ENCODE data around the gene FGF23. TPM values are rescaled to one million over a fixed set of nuclear protein-coding genes. Genes with fewer than 3 reads are reported as not detected.
A peak's percentile ranks its signal among the peaks of the same experiment; 100 is the strongest.

FGF23 gene
- polyA plus RNA-seq, 1 donor (not counting 4 experiments of a cell fraction or from before 2014, with no cell fraction given) = not detected

DNA sequence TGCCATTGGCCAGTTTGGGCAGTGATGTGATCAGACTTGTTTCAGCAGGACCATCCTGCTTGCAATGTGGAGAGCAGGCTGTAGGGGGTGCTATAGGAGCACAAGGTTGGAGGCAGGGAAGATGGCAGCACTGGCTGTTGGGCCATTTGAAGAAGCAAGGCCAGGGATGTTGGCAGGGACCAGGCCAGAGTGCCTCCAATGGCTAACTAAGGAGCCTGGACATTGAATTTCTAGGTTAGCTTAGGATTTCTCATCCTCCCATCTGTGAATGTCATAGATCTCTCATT lies 23.5 kb downstream of the FGF23 start:
- Histone ChIP-seq H3K27me3 (ENCODE audit: control insufficient read depth, extremely low read depth, insufficient read depth, low read length) (no peaks in the 10 kb centered on the region), H2AFZ (ENCODE audit: control insufficient read depth, low read length) (no peak overlapping the region), H3K79me2 (ENCODE audit: control insufficient read depth, insufficient read depth, low read length) (no peaks in the 10 kb centered on the region), H3K27ac (ENCODE audit: control insufficient read depth, insufficient read depth, low read length) (no peak overlapping the region), H3K9me1 (ENCODE audit: control insufficient read depth, extremely low read depth, insufficient read depth, low read length) (no peaks in the 10 kb centered on the region), H3K4me1 (ENCODE audit: control insufficient read depth, extremely low read depth, insufficient read depth, low read length) (no peaks in the 10 kb centered on the region), H3K36me3 (ENCODE audit: control insufficient read depth in 2 of 2, extremely low read depth in 1 of 2, insufficient read depth in 2 of 2, low read length in 2 of 2) (peaks cover 8% of the 10 kb centered on the region in 2 experiments), H4K20me1 (ENCODE audit: control insufficient read depth, extremely low read depth, insufficient read depth, low read length) (no peaks in the 10 kb centered on the region), H3K9me3 (ENCODE audit: control insufficient read depth, low read depth, low read length) (no peaks in the 10 kb centered on the region), H3K4me2 (ENCODE audit: control insufficient read depth, extremely low read depth, insufficient read depth, low read depth, low read length) (no peak overlapping the region), H3K4me3 (ENCODE audit: control insufficient read depth in 2 of 3, extremely low read depth in 1 of 3, insufficient read depth in 2 of 3, low read depth in 1 of 3, low read length in 3 of 3) (no peak overlapping the region), H3K9ac (ENCODE audit: control insufficient read depth, extremely low read depth, insufficient read depth, low read length) (no peak overlapping the region)
- no peak for FAIRE-seq
- TF ChIP-seq EZH2 (IDR thresholded peaks at IDR 0.05; ENCODE audit: low read length) = no peak
- TF ChIP-seq, protein P1, sequence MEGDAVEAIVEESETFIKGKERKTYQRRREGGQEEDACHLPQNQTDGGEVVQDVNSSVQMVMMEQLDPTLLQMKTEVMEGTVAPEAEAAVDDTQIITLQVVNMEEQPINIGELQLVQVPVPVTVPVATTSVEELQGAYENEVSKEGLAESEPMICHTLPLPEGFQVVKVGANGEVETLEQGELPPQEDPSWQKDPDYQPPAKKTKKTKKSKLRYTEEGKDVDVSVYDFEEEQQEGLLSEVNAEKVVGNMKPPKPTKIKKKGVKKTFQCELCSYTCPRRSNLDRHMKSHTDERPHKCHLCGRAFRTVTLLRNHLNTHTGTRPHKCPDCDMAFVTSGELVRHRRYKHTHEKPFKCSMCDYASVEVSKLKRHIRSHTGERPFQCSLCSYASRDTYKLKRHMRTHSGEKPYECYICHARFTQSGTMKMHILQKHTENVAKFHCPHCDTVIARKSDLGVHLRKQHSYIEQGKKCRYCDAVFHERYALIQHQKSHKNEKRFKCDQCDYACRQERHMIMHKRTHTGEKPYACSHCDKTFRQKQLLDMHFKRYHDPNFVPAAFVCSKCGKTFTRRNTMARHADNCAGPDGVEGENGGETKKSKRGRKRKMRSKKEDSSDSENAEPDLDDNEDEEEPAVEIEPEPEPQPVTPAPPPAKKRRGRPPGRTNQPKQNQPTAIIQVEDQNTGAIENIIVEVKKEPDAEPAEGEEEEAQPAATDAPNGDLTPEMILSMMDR (optimal IDR thresholded peaks at IDR 0.05 in 1 of 3, IDR thresholded peaks at IDR 0.05 in 1 of 3, conservative IDR thresholded peaks at IDR 0.05 in 1 of 3; ENCODE audit: extremely low read depth in 1 of 3, insufficient read depth in 2 of 3, low read length in 3 of 3) = peak; percentile 68 to 79 (median 70)
- dilution Hi-C loops (cut with MboI; ENCODE audit: extremely low pct_ligation_motif_present, low sequenced_read_pairs) = no loop called here
- peak; percentile 35 for DNase-seq (ENCODE audit: low read depth, low spot score)

DNA sequence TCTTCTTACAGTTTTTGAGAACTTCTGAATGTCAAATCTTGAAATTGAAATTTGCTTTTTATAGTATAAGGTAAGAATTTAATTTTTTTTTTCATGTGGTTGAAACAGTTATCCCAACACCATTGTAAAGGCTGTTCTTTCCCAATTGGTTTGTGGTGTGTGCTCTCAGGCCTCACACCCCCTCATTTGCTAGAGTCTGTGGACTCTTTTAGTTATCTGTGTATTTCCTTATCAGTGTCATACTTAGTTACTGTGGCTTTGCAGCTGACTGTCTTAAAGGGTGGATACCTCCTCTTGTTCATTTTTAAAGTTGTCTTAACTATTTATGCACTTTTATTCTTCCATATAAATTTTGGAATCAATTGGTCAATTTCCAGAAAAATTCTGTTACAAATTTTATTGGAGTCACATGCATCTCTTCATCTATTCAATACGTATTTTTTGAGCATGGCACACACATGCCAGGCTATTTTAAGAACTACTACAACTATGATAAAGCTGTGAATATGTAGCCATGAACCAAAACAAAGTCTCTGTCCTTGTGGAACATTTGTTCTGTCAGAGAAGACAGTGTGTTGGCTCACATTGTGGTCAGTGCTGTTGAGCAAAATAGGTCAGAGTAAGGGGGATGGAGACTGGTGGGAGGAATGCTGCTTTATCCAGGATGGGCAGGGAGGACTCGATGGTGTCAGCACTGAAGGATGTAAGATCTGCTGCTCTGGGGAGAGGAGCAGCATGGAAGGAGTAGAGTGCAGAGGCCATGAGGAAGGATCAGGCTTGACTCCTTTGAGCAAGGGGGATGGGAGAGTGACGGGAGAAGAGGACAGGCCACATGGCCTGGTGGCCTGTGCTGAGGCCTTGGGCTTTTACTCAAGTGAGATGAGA lies 24.1 kb downstream of the FGF23 start:
- Histone ChIP-seq H2AFZ (ENCODE audit: control insufficient read depth, low read length) (no peak overlapping the region), H3K9me3 (ENCODE audit: control insufficient read depth, low read depth, low read length) (no peaks in the 10 kb centered on the region), H3K4me1 (ENCODE audit: control insufficient read depth, extremely low read depth, insufficient read depth, low read length) (no peaks in the 10 kb centered on the region), H3K27ac (ENCODE audit: control insufficient read depth, insufficient read depth, low read length) (no peak overlapping the region), H3K4me2 (ENCODE audit: control insufficient read depth, extremely low read depth, insufficient read depth, low read depth, low read length) (no peak overlapping the region), H4K20me1 (ENCODE audit: control insufficient read depth, extremely low read depth, insufficient read depth, low read length) (no peaks in the 10 kb centered on the region), H3K27me3 (ENCODE audit: control insufficient read depth, extremely low read depth, insufficient read depth, low read length) (no peaks in the 10 kb centered on the region), H3K9ac (ENCODE audit: control insufficient read depth, extremely low read depth, insufficient read depth, low read length) (no peak overlapping the region), H3K4me3 (ENCODE audit: control insufficient read depth in 2 of 3, extremely low read depth in 1 of 3, insufficient read depth in 2 of 3, low read depth in 1 of 3, low read length in 3 of 3) (no peak overlapping the region), H3K9me1 (ENCODE audit: control insufficient read depth, extremely low read depth, insufficient read depth, low read length) (no peaks in the 10 kb centered on the region), H3K36me3 (ENCODE audit: control insufficient read depth in 2 of 2, extremely low read depth in 1 of 2, insufficient read depth in 2 of 2, low read length in 2 of 2) (peaks cover 8 to 9% of the 10 kb centered on the region in 2 experiments), H3K79me2 (ENCODE audit: control insufficient read depth, insufficient read depth, low read length) (no peaks in the 10 kb centered on the region)
- FAIRE-seq (peak; percentile 69), DNase-seq (ENCODE audit: low read depth, low spot score) (no peak)
- dilution Hi-C loops (cut with MboI; ENCODE audit: extremely low pct_ligation_motif_present, low sequenced_read_pairs) = no loop called here
- TF ChIP-seq, protein P1 (optimal IDR thresholded peaks at IDR 0.05 in 1 of 3, IDR thresholded peaks at IDR 0.05 in 1 of 3, conservative IDR thresholded peaks at IDR 0.05 in 1 of 3; ENCODE audit: extremely low read depth in 1 of 3, insufficient read depth in 2 of 3, low read length in 3 of 3) = no peak
- no peak for TF ChIP-seq EZH2 (IDR thresholded peaks at IDR 0.05; ENCODE audit: low read length)
